Measurements from ENCODE around the gene IFI44L. TPM values are rescaled to one million over a fixed set of nuclear protein-coding genes. Genes with fewer than 3 reads are reported as not detected.

The IFI44L gene
- total and polyA plus RNA-seq, 4 donors, result 2.1 to 6.5 (median 2.9) TPM

DNA sequence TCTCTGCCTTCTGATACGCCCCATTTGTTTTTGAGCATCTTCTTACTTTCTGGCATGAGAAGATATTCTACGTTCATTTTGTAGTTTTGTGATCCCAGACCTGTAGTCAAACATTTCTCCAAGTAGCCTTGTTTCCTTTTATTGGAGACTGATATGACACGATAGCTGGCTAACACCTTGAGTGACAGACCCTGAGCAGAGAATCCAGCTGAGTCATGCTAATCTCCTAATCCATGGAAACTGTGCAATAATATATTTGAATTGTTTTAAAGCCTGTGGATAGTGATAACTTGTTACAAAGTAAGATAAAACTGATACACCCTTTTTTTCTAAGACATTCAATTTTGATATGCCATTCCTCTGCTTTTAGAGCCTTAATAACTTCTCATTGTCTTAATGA, 1.2 kb upstream of the IFI44L start:
- peak overlapping the region in 1 of 2 donors; percentile 4 for H3K27ac ChIP-seq (ENCODE audit: low read depth in 1 of 2, low read length in 2 of 2)
- no peak overlapping the region for H3K4me3 ChIP-seq (ENCODE audit: low read depth in 1 of 3, low read length in 3 of 3)
- H3K9me3 ChIP-seq (ENCODE audit: control insufficient read depth in 4 of 4, low read length in 3 of 4), result no peaks in the 10 kb centered on the region
- H3K27me3 ChIP-seq (ENCODE audit: control insufficient read depth in 4 of 4, insufficient read depth in 4 of 4, low read length in 3 of 4), result no peaks in the 10 kb centered on the region
- H3K4me1 ChIP-seq (ENCODE audit: control insufficient read depth in 4 of 4, insufficient read depth in 4 of 4, low read length in 3 of 4), result peaks cover 0 to 16% (median 7%) of the 10 kb centered on the region in 4 donors
- no peaks in the 10 kb centered on the region for H3K36me3 ChIP-seq (ENCODE audit: control insufficient read depth in 4 of 4, insufficient read depth in 3 of 4, low read depth in 1 of 4, low read length in 3 of 4)
- TF ChIP-seq EGR1 (IDR thresholded peaks at IDR 0.05; ENCODE audit: low read depth in 2 of 2) (no peak), GABPA (IDR thresholded peaks at IDR 0.05 in 1 of 2, conservative IDR thresholded peaks at IDR 0.05 in 1 of 2) (no peak), TAF1 (conservative IDR thresholded peaks at IDR 0.05) (no peak), RAD21 (IDR thresholded peaks at IDR 0.05) (no peak)
- no peak for DNase-seq (ENCODE audit: low spot score)
- H3K9ac ChIP-seq (ENCODE audit: low read depth in 1 of 2, low read length in 2 of 2), result no peak overlapping the region
- 76% methylated on average over 3 of the region's 3 CpGs for WGBS

DNA sequence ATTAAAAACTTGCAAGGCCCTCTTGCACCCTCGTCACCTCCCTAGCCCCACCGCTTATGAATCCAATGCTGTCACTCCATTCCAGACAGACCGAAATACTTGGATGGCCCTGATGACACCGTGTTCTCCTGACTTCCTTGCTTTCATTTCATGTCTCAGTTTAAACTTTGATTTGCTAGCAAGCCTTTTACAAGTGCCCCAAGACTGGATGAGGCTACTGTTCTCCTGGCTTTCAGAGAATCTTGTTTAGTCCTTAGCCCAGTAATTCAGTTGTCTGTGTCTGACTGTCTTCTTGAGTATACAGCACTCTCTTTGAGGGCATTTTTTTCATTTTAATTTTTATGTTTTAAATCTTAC, 824 bp upstream of the IFI44L start:
- 70% methylated on average over 4 of the region's 4 CpGs for WGBS
- Histone ChIP-seq H3K27ac (ENCODE audit: low read depth in 1 of 2, low read length in 2 of 2) (peak overlapping the region in 1 of 2 donors; percentile 4), H3K9ac (ENCODE audit: low read depth in 1 of 2, low read length in 2 of 2) (no peak overlapping the region), H3K27me3 (ENCODE audit: control insufficient read depth in 4 of 4, insufficient read depth in 4 of 4, low read length in 3 of 4) (no peaks in the 10 kb centered on the region), H3K4me1 (ENCODE audit: control insufficient read depth in 4 of 4, insufficient read depth in 4 of 4, low read length in 3 of 4) (peaks cover 0 to 16% (median 7%) of the 10 kb centered on the region in 4 donors), H3K4me3 (ENCODE audit: low read depth in 1 of 3, low read length in 3 of 3) (no peak overlapping the region), H3K36me3 (ENCODE audit: control insufficient read depth in 4 of 4, insufficient read depth in 3 of 4, low read depth in 1 of 4, low read length in 3 of 4) (no peaks in the 10 kb centered on the region), H3K9me3 (ENCODE audit: control insufficient read depth in 4 of 4, low read length in 3 of 4) (no peaks in the 10 kb centered on the region)
- no peak for DNase-seq (ENCODE audit: low spot score)
- TF ChIP-seq, protein P1, sequence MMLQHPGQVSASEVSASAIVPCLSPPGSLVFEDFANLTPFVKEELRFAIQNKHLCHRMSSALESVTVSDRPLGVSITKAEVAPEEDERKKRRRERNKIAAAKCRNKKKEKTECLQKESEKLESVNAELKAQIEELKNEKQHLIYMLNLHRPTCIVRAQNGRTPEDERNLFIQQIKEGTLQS (IDR thresholded peaks at IDR 0.05), result no peak
- TF ChIP-seq, protein P2, sequence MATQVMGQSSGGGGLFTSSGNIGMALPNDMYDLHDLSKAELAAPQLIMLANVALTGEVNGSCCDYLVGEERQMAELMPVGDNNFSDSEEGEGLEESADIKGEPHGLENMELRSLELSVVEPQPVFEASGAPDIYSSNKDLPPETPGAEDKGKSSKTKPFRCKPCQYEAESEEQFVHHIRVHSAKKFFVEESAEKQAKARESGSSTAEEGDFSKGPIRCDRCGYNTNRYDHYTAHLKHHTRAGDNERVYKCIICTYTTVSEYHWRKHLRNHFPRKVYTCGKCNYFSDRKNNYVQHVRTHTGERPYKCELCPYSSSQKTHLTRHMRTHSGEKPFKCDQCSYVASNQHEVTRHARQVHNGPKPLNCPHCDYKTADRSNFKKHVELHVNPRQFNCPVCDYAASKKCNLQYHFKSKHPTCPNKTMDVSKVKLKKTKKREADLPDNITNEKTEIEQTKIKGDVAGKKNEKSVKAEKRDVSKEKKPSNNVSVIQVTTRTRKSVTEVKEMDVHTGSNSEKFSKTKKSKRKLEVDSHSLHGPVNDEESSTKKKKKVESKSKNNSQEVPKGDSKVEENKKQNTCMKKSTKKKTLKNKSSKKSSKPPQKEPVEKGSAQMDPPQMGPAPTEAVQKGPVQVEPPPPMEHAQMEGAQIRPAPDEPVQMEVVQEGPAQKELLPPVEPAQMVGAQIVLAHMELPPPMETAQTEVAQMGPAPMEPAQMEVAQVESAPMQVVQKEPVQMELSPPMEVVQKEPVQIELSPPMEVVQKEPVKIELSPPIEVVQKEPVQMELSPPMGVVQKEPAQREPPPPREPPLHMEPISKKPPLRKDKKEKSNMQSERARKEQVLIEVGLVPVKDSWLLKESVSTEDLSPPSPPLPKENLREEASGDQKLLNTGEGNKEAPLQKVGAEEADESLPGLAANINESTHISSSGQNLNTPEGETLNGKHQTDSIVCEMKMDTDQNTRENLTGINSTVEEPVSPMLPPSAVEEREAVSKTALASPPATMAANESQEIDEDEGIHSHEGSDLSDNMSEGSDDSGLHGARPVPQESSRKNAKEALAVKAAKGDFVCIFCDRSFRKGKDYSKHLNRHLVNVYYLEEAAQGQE (IDR thresholded peaks at IDR 0.05), result no peak
- TF ChIP-seq RAD21 (IDR thresholded peaks at IDR 0.05) (no peak), SP1 (IDR thresholded peaks at IDR 0.05) (no peak), HNF4G (IDR thresholded peaks at IDR 0.05) (no peak), EGR1 (IDR thresholded peaks at IDR 0.05; ENCODE audit: low read depth in 2 of 2) (no peak), TAF1 (conservative IDR thresholded peaks at IDR 0.05) (no peak), CTCF (IDR thresholded peaks at IDR 0.05; ENCODE audit: low read depth, low read length, missing input control) (no peak), HNF4A (conservative IDR thresholded peaks at IDR 0.05) (no peak), YY1 (IDR thresholded peaks at IDR 0.05) (no peak), FOXA1 (IDR thresholded peaks at IDR 0.05) (no peak)
- TF ChIP-seq, protein P3, sequence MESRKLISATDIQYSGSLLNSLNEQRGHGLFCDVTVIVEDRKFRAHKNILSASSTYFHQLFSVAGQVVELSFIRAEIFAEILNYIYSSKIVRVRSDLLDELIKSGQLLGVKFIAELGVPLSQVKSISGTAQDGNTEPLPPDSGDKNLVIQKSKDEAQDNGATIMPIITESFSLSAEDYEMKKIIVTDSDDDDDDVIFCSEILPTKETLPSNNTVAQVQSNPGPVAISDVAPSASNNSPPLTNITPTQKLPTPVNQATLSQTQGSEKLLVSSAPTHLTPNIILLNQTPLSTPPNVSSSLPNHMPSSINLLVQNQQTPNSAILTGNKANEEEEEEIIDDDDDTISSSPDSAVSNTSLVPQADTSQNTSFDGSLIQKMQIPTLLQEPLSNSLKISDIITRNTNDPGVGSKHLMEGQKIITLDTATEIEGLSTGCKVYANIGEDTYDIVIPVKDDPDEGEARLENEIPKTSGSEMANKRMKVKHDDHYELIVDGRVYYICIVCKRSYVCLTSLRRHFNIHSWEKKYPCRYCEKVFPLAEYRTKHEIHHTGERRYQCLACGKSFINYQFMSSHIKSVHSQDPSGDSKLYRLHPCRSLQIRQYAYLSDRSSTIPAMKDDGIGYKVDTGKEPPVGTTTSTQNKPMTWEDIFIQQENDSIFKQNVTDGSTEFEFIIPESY (IDR thresholded peaks at IDR 0.05), result no peak
